Measurements from ENCODE around the gene PNMA6E.
"Not testable (repeated sequence)": the region's sequence is repeated elsewhere in the genome, so short reads cannot be mapped to it uniquely, and the experiment has no call there.

The PNMA6E gene

DNA sequence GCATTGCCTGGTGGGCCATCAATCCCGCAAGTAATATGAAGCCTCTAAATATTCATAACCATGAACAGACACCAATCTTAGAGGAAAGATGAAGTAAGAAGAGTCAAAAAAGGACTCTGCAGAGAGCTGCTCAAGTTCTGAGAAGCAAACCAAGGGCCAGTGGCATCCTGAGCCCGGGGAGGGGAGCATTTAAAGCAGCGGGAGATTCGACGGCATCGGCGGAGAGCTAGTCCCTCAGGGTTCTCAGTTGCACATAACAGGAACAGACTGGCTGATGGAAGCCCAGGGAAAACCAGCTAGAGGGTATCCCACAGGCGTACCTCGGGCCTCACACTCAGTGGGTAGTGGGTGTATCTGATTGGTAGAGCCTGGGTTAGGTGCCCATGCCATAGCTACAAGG, 4.9 kb upstream of the PNMA6E start:
- H3K4me3 ChIP-seq (ENCODE audit: low read length) = no peak overlapping the region
- H3K27me3 ChIP-seq (ENCODE audit: control insufficient read depth, insufficient read depth, low read length) = peaks cover 8% of the 10 kb centered on the region
- H3K36me3 ChIP-seq (ENCODE audit: control insufficient read depth, low read depth, low read length) = no peaks in the 10 kb centered on the region
- no peaks in the 10 kb centered on the region for H3K9me3 ChIP-seq (ENCODE audit: control insufficient read depth, low read depth, low read length)
- H3K27ac ChIP-seq (ENCODE audit: low read length) = no peak overlapping the region
- no peaks in the 10 kb centered on the region for H3K4me1 ChIP-seq (ENCODE audit: control insufficient read depth, low read depth, low read length)
- H3K9ac ChIP-seq (ENCODE audit: low read length) = no peak overlapping the region

DNA sequence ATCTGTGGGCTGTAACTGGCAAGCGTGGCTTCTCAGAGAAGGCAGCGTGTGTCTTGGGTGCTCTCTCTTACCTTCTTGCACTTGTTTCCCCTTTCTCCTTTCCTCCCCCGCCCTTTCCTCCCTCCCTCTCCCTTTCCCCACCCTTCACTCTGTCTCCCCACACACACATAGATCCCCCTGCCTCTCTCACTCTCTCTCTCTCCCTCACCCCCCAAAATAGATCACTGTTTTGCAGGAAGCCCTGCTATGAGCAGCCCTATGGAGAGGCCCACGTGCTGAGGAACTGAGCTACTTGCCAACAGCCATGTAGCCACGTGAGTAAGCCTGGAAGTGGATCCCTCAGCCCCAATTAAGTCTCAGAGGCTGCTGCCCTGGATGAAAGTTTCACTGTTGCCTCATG, 4.3 kb upstream of the PNMA6E start:
- Histone ChIP-seq H3K36me3 (ENCODE audit: control insufficient read depth, low read depth, low read length) (no peaks in the 10 kb centered on the region), H3K4me3 (ENCODE audit: low read length) (no peak overlapping the region), H3K27me3 (ENCODE audit: control insufficient read depth, insufficient read depth, low read length) (peaks cover 2% of the 10 kb centered on the region), H3K9ac (ENCODE audit: low read length) (no peak overlapping the region), H3K9me3 (ENCODE audit: control insufficient read depth, low read depth, low read length) (no peaks in the 10 kb centered on the region), H3K4me1 (ENCODE audit: control insufficient read depth, low read depth, low read length) (no peaks in the 10 kb centered on the region), H3K27ac (ENCODE audit: low read length) (no peak overlapping the region)

DNA sequence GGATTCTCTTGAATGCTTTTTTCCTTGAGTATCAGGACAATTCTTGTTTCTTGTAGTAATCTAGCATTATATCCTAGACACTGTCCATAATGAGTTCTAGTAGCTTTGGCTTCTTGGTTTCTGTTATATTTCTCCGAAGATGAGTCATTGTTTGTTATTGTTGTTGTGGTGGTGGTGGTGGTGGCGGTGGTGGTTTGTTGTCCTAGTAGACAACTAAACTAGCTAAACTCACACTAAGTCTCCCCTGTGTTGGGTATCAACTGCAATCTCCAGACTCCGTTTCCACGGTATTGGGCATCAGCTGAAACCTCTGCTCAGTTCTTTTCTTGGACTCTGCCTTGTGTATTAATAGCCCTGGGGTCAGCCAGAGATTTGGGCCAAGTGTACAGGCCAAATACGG, 3.2 kb upstream of the PNMA6E start:
- H3K27ac ChIP-seq (ENCODE audit: low read length); H3K4me3 ChIP-seq (ENCODE audit: low read length); H3K36me3 ChIP-seq (ENCODE audit: control insufficient read depth, low read depth, low read length); H3K27me3 ChIP-seq (ENCODE audit: control insufficient read depth, insufficient read depth, low read length); H3K9me3 ChIP-seq (ENCODE audit: control insufficient read depth, low read depth, low read length); H3K9ac ChIP-seq (ENCODE audit: low read length); H3K4me1 ChIP-seq (ENCODE audit: control insufficient read depth, low read depth, low read length): not testable (repeated sequence)

DNA sequence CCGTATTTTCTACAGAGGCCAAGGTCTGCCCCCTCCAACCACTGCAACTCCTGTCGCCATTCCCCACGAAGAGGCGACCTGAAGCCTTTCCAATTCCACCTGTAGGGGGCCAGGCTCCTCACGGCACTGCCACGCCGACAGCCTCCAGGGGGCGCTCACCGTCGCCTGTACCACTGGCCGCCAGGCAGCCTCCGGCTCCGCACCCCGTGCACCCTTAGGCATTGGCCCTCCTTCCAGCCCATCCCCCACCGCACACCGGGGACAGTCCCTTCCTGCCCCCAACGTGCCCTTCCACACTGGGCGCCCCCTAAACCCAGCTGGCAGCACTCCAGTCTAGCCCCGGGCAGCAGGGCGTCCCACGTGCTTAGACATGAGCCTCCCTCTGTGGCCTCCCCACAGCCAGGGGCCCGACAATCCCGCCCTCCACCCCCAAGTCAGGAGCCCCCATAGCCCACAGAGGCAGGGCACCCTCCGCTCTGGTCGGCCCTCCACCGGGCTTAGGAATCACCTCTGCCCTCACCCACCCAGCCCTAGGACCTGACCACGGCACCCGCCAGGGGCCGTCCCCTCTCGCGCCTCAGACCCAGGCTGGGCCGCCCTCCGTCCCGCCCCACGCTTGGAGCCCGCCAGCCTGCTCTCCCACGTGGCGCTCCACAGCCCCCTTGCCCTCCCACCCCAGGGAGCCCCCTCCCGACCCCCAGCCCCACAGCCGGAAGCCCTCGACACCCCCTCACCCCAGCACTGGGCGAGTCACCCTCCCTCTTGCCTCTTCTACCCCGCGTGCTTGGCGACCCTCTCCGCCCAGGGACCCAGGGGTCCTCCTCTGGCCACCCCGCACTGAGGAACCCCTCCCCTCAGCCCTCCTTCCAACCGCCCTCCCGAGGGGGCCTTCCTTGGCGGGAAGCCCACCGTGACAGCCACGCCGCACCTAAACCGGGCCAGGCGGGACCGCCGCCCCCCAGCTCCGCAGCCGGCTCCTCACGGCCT, 711 bp downstream of the PNMA6E start:
- no peak overlapping the region for H3K9ac ChIP-seq (ENCODE audit: low read length)
- no peak overlapping the region for H3K4me3 ChIP-seq (ENCODE audit: low read length)
- H3K27ac ChIP-seq (ENCODE audit: low read length) = no peak overlapping the region
- no peaks in the 10 kb centered on the region for H3K4me1 ChIP-seq (ENCODE audit: control insufficient read depth, low read depth, low read length)
- H3K27me3 ChIP-seq (ENCODE audit: control insufficient read depth, insufficient read depth, low read length) = no peaks in the 10 kb centered on the region
- H3K9me3 ChIP-seq (ENCODE audit: control insufficient read depth, low read depth, low read length) = peaks cover 3% of the 10 kb centered on the region
- H3K36me3 ChIP-seq (ENCODE audit: control insufficient read depth, low read depth, low read length) = no peaks in the 10 kb centered on the region

DNA sequence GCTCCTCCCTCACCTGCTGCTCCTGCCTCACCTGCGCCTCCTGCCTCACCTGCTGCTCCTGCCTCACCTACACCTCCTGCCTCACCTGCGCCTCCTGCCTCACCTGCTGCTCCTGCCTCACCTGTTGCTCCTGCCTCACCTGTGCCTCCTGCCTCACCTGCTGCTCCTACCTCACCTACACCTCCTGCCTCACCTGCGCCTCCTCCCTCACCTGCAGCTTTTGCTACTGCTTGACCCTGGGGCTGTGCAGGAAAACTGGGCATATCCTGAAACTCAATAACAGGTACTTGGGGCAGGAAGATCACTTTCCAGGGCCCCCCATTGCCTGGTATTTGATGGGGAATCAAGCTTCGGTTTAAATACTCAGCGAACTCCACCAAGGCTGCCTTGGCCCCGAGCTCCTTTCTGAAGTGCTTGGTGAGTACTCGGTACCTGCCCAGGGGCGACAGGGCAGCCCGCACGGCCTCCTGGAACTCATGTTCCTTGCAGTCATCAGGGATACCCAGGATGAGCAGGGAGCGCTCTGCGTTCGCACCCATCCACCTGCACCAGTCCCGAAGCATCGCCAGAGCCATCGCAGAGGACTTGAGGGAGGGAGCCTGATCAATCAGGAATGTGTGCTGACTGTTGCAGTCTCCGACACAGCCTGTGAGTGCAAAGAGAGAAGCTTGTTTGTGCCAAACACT, 2.7 kb downstream of the PNMA6E start:
- Histone ChIP-seq H3K27me3 (ENCODE audit: control insufficient read depth, insufficient read depth, low read length) (no peaks in the 10 kb centered on the region), H3K9me3 (ENCODE audit: control insufficient read depth, low read depth, low read length) (peaks cover 9% of the 10 kb centered on the region), H3K4me3 (ENCODE audit: low read length) (no peak overlapping the region), H3K36me3 (ENCODE audit: control insufficient read depth, low read depth, low read length) (no peaks in the 10 kb centered on the region), H3K9ac (ENCODE audit: low read length) (no peak overlapping the region), H3K27ac (ENCODE audit: low read length) (no peak overlapping the region), H3K4me1 (ENCODE audit: control insufficient read depth, low read depth, low read length) (no peaks in the 10 kb centered on the region)

DNA sequence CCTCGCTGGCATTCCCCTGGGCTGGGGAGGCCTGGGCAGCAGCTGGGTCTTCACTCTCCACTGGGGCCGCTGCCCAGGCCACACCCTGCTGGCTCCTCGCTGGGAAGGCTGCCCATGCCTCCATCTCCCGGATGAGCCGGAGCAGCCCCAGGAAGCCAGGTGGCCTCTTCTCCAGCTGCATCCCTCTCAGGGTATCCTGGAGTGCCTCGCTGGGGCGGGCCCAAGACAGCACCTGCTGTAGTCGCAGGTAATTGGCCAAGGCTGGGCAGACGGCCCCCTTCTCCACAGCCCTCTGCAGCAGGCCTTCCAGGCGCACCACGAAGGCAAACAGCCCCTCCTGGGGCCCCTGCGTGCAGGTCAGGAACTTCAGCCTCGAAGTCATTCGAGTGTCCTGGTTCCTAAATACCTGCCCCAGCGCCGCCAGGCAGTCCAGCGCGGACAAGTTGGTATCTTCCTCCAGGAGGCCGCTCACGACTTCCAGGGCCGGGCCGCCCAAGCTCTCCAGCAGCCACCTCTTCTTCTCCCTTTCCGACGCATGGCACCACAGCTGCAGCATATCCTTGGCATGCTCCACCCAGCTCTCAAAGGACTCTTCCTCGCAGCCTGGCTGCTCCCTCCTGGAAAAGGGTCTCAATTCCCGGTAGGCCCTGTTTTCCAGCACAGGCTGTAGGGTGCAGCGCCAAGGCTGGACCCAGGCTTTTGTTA, 3.7 kb downstream of the PNMA6E start:
- Histone ChIP-seq H3K27me3 (ENCODE audit: control insufficient read depth, insufficient read depth, low read length) (no peaks in the 10 kb centered on the region), H3K4me1 (ENCODE audit: control insufficient read depth, low read depth, low read length) (no peaks in the 10 kb centered on the region), H3K4me3 (ENCODE audit: low read length) (no peak overlapping the region), H3K27ac (ENCODE audit: low read length) (no peak overlapping the region), H3K36me3 (ENCODE audit: control insufficient read depth, low read depth, low read length) (no peaks in the 10 kb centered on the region), H3K9ac (ENCODE audit: low read length) (no peak overlapping the region), H3K9me3 (ENCODE audit: control insufficient read depth, low read depth, low read length) (peaks cover 9% of the 10 kb centered on the region)

DNA sequence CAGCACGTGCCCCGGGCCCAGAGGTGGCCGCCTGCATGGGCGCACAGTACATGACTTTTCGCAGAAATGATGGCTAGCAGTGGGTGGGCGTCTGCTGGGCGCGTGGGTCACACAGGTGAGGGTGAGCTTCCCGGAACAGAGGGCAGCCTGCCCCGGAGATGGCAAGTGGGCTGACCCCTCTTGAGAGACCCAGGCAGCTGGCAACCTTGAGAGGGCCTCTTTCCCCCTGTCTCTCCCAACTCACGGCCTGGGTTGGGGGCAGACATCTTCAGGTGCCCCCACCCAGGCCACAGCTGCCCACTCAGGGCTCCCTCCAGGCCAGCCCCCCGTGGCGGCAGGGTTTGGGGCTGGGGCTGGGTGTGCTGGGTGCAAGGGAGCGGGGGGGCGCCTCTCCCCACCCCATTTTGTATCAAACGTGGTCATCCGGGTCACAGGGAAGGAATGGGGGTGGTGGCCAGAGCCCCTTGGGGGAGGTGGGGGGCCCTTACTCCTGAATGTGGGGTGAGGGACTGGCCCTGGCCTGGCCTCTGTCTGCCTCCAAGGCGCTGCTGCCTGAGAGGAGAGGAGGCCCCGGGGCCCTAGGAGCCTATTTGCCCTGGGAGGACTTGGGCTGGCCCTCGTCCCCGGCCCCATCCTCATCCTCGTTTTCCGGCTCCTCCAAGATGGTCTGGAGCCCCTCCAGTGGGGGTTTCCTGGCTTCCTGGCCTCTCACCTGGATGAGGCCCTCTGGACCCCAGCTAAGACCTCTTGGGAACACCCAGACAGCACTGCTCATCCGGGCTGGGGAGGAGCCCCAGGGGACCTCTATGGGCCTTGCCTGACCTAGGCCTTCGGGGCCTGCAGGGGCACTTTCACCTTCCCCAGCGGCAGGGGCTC, 4.6 kb downstream of the PNMA6E start:
- Histone ChIP-seq H3K36me3 (ENCODE audit: control insufficient read depth, low read depth, low read length) (no peaks in the 10 kb centered on the region), H3K9ac (ENCODE audit: low read length) (no peak overlapping the region), H3K27ac (ENCODE audit: low read length) (no peak overlapping the region), H3K4me3 (ENCODE audit: low read length) (no peak overlapping the region), H3K4me1 (ENCODE audit: control insufficient read depth, low read depth, low read length) (no peaks in the 10 kb centered on the region), H3K9me3 (ENCODE audit: control insufficient read depth, low read depth, low read length) (peaks cover 14% of the 10 kb centered on the region), H3K27me3 (ENCODE audit: control insufficient read depth, insufficient read depth, low read length) (no peaks in the 10 kb centered on the region)

DNA sequence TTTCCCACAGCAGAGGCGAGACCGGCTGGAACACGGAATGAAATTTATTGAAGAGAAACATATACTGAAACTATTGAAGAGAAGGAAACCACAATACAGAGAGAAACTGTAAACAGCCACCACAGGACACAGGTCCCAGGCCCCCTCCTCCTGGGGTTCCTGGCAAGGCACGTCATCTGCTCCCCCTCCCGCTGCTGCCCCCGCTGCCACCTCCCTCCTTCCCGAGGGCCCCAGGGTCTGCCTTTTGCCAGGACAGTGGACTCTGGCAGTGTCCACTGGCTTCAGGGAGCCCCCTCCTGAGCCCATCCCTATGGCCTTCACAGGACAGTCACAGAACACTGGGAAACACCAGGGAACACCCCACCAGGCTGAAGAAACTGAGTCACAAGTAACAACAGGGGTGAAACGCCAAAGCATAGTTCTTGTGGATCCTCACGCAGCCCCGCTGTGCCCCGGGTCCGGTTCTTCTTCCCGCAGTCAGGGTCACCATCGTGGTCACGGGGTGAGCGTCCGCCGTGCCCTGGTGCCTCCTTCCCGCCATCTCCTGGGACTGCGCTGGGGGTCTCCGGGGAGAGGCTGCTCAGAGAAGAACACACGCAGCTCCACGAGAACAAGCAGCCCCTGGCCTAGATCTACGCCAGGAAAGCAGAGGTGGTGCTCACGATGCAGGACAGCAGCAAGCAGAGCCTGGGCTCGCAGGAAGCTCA, 5.4 kb downstream of the PNMA6E start:
- no peaks in the 10 kb centered on the region for H3K36me3 ChIP-seq (ENCODE audit: control insufficient read depth, low read depth, low read length)
- peaks cover 21% of the 10 kb centered on the region for H3K9me3 ChIP-seq (ENCODE audit: control insufficient read depth, low read depth, low read length)
- H3K27ac ChIP-seq (ENCODE audit: low read length) = no peak overlapping the region
- no peaks in the 10 kb centered on the region for H3K4me1 ChIP-seq (ENCODE audit: control insufficient read depth, low read depth, low read length)
- no peak overlapping the region for H3K9ac ChIP-seq (ENCODE audit: low read length)
- no peak overlapping the region for H3K4me3 ChIP-seq (ENCODE audit: low read length)
- no peaks in the 10 kb centered on the region for H3K27me3 ChIP-seq (ENCODE audit: control insufficient read depth, insufficient read depth, low read length)

DNA sequence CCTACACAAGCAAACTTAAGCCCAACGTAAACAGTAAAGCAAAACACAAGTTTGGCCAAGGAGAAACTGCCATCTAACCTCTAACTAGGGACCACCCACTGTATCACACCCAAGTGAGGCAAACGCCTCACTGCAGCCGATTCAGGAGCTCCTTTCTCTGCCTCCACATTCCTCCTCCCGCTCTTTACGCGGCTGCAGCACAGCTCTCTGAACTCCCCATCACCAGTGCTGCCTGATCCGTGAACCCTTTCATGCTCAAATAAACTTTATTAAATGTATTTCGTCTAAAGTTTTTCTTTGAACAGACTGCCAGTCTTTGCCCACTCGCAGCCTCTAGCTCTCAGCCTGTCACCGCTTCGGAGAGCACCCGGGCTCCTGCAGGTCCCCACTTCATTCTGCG, 6.5 kb downstream of the PNMA6E start:
- Histone ChIP-seq H3K27me3 (ENCODE audit: control insufficient read depth, insufficient read depth, low read length) (no peaks in the 10 kb centered on the region), H3K9ac (ENCODE audit: low read length) (no peak overlapping the region), H3K4me1 (ENCODE audit: control insufficient read depth, low read depth, low read length) (no peaks in the 10 kb centered on the region), H3K4me3 (ENCODE audit: low read length) (no peak overlapping the region), H3K27ac (ENCODE audit: low read length) (no peak overlapping the region), H3K9me3 (ENCODE audit: control insufficient read depth, low read depth, low read length) (peaks cover 27% of the 10 kb centered on the region), H3K36me3 (ENCODE audit: control insufficient read depth, low read depth, low read length) (no peaks in the 10 kb centered on the region)

DNA sequence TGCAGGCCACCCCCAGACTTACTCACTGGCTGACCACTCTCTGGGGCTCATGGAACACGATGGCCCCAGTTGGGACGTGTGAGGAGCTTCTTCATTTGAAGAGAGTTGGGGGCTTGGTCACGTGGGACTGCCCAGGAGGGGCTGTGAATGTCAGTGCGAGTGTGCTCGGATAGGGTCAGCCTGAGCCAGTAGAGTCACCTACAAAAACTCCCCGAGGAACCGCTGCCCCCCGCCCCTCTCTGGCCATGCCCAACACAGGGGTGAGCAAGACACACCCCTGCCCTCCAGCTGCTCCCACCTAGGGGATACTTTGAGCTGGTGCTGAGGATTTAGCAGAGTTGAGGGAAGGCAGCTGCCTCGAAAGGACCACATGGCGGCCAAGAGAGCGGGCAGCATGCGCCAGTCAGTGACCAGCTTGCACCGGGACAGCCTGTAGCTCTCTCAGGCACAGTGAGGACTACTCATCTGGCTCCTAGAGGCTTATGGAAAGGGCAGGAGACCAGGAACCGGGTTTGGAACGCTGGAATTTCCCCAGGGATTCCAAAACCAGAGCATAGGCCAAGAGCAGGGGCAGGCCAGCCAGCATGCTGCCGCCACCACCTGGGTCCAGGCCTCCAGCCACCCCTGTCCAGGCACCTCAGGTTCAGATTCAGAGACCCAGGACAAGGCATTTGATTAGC, 8.4 kb downstream of the PNMA6E start:
- no peak overlapping the region for H3K4me3 ChIP-seq (ENCODE audit: low read length)
- peaks cover 27% of the 10 kb centered on the region for H3K9me3 ChIP-seq (ENCODE audit: control insufficient read depth, low read depth, low read length)
- no peaks in the 10 kb centered on the region for H3K36me3 ChIP-seq (ENCODE audit: control insufficient read depth, low read depth, low read length)
- no peak overlapping the region for H3K27ac ChIP-seq (ENCODE audit: low read length)
- H3K4me1 ChIP-seq (ENCODE audit: control insufficient read depth, low read depth, low read length) = no peaks in the 10 kb centered on the region
- no peaks in the 10 kb centered on the region for H3K27me3 ChIP-seq (ENCODE audit: control insufficient read depth, insufficient read depth, low read length)
- no peak overlapping the region for H3K9ac ChIP-seq (ENCODE audit: low read length)

Measured in iPS-18a (cell line).